Fibroblast of skin of abdomen (primary cell): Measurements from ENCODE around the gene WDR87.
"Not testable (repeated sequence)": the region's sequence is repeated elsewhere in the genome, so short reads cannot be mapped to it uniquely, and the experiment has no call there.

Experiments
- DNase-seq: peaks from one replicate; pipeline ENCODE4 v3.0.0-alpha.2; 2013

The WDR87 gene

DNA sequence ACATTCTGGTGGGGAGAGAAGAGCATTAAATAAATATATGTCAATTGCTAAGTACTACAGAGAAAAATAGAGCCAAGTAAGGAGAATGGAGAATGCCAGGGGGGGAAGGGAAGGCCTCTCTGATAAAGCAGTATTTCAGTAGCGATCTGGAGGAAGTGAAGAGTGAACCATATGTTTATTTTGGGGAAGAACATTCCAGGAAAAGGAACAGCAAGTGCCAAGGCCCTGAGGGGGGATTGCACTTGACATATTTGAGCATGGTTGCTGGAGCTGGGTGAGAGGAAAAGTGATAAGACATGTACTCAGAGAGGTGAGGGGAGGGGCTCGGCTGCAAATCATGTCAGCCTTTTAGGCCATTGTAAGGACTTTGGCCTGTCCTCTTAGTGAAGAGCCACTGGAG is 30.4 kb downstream of the WDR87 start:
- no peak for DNase-seq

DNA sequence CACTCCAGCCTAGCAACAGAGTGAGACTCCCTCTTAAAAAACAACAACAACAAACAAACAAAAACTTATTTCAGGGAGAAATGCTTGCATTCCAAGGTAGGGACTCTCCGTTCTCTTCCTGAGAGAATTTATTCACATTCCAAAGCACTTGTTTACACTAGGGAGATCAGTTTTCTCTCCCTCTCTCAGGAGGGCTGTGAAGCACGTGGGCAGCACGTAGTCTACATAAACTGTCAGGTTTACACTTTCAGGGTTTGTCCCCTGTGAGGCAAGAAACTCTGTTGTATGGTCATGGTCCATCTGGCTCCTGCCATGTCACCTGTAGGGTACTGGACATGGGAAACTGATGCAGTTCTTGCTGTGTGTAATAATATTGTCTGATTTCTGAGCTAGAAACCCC is 31.6 kb downstream of the WDR87 start:
- DNase-seq, result no peak

DNA sequence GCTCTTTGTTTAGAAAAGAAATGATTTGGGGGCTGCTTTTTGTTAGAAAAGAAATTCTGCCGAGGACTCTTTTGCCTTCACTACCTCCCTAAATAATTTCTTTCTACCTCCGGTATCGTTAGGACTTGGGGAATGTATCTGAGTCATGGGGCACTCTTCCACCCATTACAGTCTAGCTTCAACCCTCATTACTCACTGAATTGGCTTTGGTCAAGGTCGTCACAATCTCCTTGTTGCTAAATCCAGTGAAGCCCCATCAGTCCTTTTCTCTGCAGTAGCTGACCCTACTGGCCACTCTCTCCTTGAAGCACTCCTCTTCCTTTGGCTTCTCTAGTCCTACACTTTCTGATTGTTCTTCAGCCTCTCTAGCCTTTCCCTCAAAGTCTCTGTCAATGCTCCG is 34.0 kb downstream of the WDR87 start:
- no peak for DNase-seq

DNA sequence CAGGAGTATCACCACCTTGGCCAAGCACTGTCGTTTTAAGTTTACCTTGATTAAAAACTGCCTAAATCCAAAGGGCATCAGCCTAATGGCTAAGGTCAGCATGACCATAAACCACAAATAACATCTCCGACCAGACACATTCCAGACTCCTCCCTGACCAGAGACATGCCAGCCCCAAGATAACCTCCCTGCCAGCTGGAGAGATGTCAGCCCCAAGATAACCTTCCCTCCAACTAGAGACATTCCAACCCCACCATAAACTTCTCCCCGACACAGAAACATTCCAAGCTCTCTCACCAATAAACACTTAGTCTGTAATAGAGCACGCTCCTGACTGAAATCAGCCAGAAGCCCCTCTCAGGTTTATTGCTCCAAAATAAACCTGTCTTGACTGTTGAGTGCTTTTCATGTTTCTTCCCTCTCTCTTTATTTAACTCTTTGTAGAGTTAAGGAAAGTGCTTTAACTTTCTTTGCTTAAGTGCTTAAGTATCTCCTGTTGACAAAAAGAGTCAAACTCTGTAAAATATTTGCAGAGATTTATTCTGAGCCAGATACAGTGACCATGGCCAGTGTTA is 36.5 kb downstream of the WDR87 start:
- no peak for DNase-seq

DNA sequence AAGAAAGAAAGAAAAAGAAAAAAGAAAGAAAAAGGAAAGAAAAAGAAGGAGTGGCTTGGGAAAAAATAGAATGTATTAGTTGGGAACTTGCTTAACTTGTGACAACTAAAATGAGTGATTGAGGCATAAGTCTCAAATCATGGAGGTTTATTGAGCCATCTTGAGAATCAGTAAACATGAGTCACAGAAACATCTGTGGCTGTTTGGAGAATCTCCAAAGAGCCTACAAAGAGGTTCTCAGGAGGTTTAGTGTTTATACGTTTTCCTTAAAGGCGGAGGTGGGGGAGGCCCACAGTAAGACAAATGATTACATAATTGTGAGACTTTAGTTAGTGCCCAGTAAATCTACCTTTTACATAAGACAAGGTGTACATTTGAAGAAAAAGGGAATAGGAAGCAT is 38.6 kb downstream of the WDR87 start:
- peak; percentile 6 for DNase-seq

DNA sequence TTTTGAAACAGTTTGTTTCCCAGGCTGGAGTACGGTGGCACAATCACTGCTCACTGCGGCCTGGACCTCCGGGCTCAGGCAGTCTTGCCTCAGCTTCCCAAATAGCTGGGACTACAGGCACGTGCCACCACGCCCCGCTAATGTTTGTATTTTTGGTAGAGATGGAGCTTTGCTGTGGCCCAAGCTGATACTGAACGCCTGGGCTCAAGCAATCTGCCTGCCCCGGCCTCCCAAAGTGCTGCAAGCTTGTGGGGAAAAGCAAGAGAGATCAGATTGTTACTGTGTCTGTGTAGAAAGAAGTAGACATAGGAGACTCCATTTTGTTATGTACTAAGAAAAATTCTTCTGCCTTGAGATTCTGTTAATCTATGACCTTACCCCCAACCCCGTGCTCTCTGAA is 40.5 kb downstream of the WDR87 start:
- not testable (repeated sequence) for DNase-seq

DNA sequence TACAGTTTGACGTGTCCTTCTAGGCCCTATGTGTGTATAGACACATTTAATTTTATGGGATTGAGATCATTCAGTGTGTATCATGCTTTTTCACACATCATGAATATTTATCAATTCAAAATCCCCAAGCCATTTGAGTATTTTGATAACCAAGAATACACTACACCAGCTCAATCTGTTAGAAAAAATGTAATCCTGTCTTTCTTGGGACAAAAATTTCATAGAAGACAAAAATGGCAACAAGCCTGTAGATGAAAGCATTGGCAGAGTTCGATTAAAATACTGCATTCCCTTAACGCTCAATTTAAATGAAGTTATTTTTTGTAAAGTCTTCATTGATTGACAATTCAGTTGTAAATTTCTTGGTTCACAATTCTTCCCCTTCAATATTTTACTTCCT is 41.9 kb downstream of the WDR87 start:
- no peak for DNase-seq

DNA sequence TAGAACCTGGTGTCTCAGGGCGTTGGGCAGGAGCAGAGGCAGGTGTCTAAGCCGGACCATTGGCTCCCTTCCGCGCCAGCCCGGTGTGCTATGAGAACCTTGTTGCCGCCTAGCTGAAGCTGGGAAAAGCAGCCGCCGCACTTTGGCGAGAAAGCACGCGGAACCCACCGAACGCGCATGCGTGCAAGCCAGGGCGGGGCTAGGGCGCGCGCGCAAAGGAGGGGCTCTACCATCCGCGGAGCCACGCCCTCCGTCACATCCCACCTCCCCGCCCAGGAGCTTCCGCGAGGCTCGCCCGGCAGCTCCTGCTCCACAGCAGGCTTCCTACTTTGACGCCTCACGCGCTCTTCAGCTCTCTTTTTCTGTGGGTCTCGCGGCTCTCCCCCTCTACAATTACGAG is 51.3 kb downstream of the WDR87 start:
- peak; percentile 14 for DNase-seq

DNA sequence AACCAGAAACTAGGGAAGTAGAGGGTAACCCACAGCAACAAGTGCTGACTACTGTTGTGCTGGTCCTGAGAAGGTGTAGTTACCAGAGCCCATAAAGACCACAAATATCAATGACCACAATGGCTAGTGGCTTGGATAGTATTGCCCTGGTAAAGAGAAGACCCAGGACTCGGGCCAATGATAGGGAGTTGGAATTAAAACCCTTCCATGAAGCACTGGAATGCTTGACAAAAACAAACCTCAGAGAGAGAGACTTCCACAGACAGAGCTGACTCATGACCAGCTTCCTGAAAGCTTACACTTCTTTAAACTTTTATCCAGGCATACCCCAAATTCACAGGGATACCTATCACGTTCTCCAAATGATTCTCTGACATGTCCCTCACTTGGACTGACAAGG is 60.5 kb downstream of the WDR87 start:
- no peak for DNase-seq
